Adipocyte (in vitro differentiated cells): Measurements from ENCODE around the gene VPS50.
A peak's percentile ranks its signal among the peaks of the same experiment; 100 is the strongest.
"Not testable (repeated sequence)": the region's sequence is repeated elsewhere in the genome, so short reads cannot be mapped to it uniquely, and the experiment has no call there.

Source experiments
- DNase-seq: peaks from one replicate; pipeline ENCODE4 v3.0.0-alpha.2; 2015; ENCODE audit warnings: low read depth
- H3K27me3 ChIP-seq: replicated peaks from 2 replicates; pipeline ENCODE4 v1.7.0; 2013; ENCODE audit warnings: mild to moderate bottlenecking, low read length, moderate library complexity; ENCODE audit not compliant: control insufficient read depth, insufficient read depth
- H3K36me3 ChIP-seq: 2 replicates; pipeline ENCODE4 v1.7.0; 2013; ENCODE audit warnings: low read length, mild to moderate bottlenecking, moderate library complexity; ENCODE audit not compliant: control insufficient read depth, insufficient read depth, severe bottlenecking
- H3K4me1 ChIP-seq: 2 replicates; pipeline ENCODE4 v1.7.0; 2013; ENCODE audit warnings: mild to moderate bottlenecking, low read length, moderate library complexity; ENCODE audit not compliant: control insufficient read depth, insufficient read depth
- H3K4me3 ChIP-seq: 2 replicates; pipeline ENCODE4 v1.7.0; 2013; ENCODE audit warnings: mild to moderate bottlenecking, low read length, moderate library complexity
- H3K9ac ChIP-seq: 2 replicates; pipeline ENCODE4 v1.7.0; 2013; ENCODE audit warnings: mild to moderate bottlenecking, low read length, moderate library complexity
- H3K9me3 ChIP-seq: 2 replicates; pipeline ENCODE4 v1.7.0; 2013; ENCODE audit warnings: mild to moderate bottlenecking, low read length, moderate library complexity; ENCODE audit not compliant: control insufficient read depth

The VPS50 gene

DNA sequence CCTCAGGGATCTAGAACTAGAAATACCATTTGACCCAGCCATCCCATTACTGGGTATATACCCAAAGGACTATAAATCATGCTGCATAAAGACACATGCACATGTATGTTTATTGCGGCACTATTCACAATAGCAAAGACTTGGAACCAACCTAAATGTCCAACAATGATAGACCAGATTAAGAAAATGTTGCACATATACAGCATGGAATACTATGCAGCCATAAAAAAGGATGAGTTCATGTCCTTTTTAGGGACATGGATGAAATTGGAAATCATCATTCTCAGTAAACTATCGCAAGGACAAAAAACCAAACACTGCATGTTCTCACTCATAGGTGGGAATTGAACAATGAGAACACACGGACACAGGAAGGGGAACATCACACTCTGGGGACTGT is 138.8 kb downstream of the VPS50 start:
- not testable (repeated sequence) for H3K4me3 ChIP-seq, H3K9ac ChIP-seq, H3K36me3 ChIP-seq, H3K27me3 ChIP-seq, DNase-seq, H3K4me1 ChIP-seq, H3K9me3 ChIP-seq

DNA sequence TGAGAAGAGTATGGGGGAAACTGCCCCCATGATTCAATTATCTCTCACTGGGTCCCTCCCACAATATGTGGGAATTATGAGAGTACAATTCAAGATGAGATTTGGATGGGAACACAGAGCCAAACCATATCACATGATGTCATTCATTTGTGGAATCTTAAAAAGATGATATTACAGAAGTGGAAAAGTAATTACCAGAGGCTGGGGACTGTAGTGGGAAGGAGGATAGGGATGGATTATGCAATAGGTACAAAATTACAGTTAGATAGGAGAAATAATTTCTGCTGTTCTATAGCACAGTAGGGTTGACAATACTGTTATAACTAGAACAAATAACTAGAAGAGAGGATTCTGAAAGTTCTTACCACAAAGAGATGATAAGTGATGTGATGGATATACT is 141.4 kb downstream of the VPS50 start:
- Histone ChIP-seq H3K27me3 (peaks cover 12% of the 10 kb centered on the region), H3K9ac (no peak overlapping the region), H3K36me3 (no peaks in the 10 kb centered on the region), H3K4me1 (no peaks in the 10 kb centered on the region), H3K9me3 (no peaks in the 10 kb centered on the region), H3K4me3 (no peak overlapping the region)
- no peak for DNase-seq

DNA sequence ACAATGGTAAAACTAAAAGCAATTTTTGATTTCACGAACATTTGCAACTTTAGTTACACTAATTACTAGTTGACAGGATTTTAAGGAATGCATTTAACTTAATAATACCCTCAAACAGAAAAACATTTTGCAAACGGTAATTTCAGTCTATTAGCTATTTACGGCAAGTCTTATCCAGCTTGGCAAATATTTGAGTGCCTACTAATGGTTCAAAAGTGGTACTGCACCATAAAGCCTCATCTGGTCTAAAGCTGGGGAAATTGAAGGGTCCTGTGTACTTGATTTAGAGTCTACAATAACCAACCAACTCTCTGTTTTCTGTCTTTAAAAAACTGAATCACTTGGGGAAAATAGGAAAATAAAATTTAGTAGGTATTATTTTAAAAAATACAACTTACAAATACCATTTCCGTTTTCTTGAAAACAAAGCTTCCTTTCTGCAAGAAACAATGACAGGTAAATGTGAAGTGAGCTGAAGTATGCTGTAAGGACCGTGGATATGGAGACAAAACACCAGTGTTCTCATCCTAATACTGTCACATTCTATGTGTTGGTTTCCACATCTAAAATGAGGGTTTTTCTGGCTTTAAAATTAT is 142.3 kb downstream of the VPS50 start:
- no peaks in the 10 kb centered on the region for H3K9me3 ChIP-seq
- H3K9ac ChIP-seq = no peak overlapping the region
- peak; percentile 76 for DNase-seq
- H3K27me3 ChIP-seq = peaks cover 12% of the 10 kb centered on the region
- peak overlapping the region; percentile 58 for H3K4me3 ChIP-seq
- no peaks in the 10 kb centered on the region for H3K4me1 ChIP-seq
- H3K36me3 ChIP-seq = no peaks in the 10 kb centered on the region

DNA sequence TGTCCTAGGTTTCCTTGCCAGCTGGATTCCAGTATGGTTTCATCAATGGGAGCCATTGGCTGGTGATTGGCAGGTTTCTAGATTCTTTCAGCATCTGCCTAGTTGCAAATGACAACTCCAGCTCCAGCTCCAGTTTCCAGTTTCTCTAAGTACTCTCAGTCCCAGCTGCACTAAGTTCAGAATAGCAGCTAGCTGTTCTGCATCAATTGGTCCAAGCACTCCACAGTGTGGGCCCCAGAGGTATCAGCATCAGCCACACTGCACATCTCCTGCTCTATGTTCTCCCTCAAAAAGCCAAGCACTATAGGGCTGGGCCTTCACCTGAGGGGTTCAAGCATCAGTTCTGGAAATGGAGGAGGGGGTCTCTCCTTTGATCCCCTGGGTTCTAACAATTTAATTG is 143.4 kb downstream of the VPS50 start:
- Histone ChIP-seq H3K4me1 (no peaks in the 10 kb centered on the region), H3K36me3 (no peaks in the 10 kb centered on the region), H3K9me3 (no peaks in the 10 kb centered on the region), H3K4me3 (no peak overlapping the region), H3K27me3 (peaks cover 12% of the 10 kb centered on the region), H3K9ac (no peak overlapping the region)
- DNase-seq = no peak

DNA sequence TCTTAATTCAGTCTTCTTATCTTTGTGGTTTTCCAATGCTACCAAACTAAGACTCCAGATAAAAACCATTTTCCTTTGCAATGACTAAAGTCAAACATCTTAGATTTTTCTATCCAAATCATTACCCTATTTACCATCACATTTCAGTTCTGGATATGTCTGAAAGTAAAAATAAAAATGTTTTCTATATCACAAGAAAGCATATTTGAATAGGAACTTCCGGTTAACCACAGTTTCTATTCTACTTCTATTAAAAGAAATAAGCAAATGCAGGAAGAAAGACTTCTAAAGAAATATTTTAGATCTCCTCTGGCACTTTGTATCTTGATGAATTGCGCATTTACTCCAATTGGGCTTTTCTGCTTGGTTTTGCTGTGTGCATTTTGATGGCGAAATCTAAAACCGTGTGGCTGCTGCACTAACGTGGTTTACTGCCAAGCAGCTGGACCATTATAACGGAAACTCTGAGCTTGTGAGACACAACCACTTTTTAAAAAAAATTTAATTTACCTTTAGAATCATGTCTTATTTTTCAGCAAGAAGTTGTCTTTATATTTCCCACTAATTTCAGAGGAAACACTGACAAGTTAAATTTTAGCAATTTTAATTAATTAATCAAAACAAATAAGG is 146.1 kb downstream of the VPS50 start:
- Histone ChIP-seq H3K9ac (no peak overlapping the region), H3K36me3 (no peaks in the 10 kb centered on the region), H3K27me3 (peaks cover 18% of the 10 kb centered on the region), H3K4me3 (no peak overlapping the region), H3K9me3 (no peaks in the 10 kb centered on the region), H3K4me1 (no peaks in the 10 kb centered on the region)
- DNase-seq = no peak

DNA sequence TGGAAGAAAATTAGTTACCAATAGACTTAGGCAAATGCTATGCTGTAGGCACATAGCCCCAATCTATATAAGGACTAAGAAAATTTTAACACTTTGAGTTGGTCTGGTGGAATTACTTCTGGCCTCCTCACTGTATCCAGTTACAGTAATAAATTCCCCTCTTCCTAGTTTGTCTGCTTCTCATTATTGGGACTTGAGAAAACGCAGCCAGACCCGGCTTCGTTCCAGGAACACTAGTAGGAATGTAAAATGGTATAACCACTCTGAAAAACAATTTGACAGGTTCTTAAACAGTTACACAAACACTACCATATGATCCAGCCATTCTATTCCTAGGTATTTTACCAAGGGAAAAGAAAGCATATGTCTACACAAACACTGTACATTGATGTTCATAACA is 150.2 kb downstream of the VPS50 start:
- H3K4me1 ChIP-seq = no peaks in the 10 kb centered on the region
- no peak overlapping the region for H3K9ac ChIP-seq
- H3K36me3 ChIP-seq = no peaks in the 10 kb centered on the region
- peak; percentile 11 for DNase-seq
- peaks cover 4% of the 10 kb centered on the region for H3K9me3 ChIP-seq
- peaks cover 29% of the 10 kb centered on the region for H3K27me3 ChIP-seq
- H3K4me3 ChIP-seq = no peak overlapping the region

DNA sequence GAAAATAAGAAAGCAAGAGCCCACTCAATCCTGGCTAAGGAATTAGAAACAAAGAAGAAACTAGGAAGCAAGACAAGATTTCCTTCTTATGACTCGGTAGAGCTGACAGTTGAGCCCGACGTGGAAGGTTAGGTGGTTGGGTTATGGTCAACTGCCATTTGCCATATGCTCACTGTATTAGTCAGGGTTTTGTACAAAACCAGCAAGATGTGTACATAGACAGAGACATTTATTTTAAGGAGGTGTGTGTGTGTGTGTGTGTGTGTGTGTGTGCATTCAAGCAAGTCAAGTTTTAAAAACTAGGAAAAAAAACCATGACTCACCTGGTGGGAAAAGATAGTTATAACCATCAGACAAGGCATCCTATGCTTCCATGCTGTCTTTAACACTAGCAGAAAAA is 158.5 kb downstream of the VPS50 start:
- Histone ChIP-seq H3K9me3 (no peaks in the 10 kb centered on the region), H3K4me3 (no peak overlapping the region)

DNA sequence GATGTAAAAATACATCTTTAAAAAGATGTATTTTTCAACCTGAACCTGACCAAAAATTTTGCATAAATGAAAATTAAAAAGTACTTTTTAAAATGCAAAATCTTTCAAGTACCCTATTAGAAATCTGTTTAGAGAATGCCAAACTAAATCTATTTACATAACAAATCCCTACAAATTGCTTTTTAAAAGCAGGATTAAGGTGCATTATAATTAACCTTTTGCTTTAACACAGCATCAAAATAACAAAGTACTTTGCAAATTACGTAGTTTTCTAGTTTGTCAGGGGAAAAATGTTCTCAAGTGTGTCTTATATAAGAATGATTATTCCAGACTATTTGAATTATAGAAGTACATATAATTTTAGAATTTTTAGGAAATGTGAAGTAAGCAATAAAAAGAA is 160.8 kb downstream of the VPS50 start:
- Histone ChIP-seq H3K9me3 (no peaks in the 10 kb centered on the region), H3K4me1 (no peaks in the 10 kb centered on the region), H3K27me3 (peaks cover 4% of the 10 kb centered on the region), H3K36me3 (no peaks in the 10 kb centered on the region), H3K9ac (no peak overlapping the region), H3K4me3 (no peak overlapping the region)
- DNase-seq = no peak

More for the DNA sequence above, 158.5 kb downstream of the VPS50 start:
- no peaks in the 10 kb centered on the region for H3K4me1 ChIP-seq
- H3K27me3 ChIP-seq = peaks cover 12% of the 10 kb centered on the region
- no peaks in the 10 kb centered on the region for H3K36me3 ChIP-seq
- DNase-seq = no peak
- H3K9ac ChIP-seq = no peak overlapping the region

DNA sequence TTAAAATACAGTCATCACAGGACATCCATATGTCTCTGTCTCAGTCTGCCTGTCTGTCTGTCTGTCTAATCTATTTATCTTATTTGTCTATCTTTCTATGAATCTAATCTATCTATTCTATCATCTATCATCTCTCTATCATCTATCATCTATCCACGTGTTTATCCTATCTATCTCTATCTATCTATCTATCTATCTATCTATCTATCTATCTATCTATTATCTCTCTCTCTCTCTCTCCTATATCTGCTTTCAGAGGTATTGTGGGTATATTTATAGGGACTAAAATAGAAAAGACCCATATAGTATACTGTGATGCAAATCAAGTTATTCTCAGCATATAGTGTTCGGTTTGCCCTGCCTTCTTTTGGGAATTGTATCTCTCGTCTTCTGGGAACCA is 167.5 kb downstream of the VPS50 start:
- H3K36me3 ChIP-seq = no peaks in the 10 kb centered on the region
- no peak overlapping the region for H3K4me3 ChIP-seq
- no peaks in the 10 kb centered on the region for H3K4me1 ChIP-seq
- peaks cover 23% of the 10 kb centered on the region for H3K27me3 ChIP-seq
- DNase-seq = no peak
- H3K9ac ChIP-seq = no peak overlapping the region
- H3K9me3 ChIP-seq = peaks cover 3% of the 10 kb centered on the region

DNA sequence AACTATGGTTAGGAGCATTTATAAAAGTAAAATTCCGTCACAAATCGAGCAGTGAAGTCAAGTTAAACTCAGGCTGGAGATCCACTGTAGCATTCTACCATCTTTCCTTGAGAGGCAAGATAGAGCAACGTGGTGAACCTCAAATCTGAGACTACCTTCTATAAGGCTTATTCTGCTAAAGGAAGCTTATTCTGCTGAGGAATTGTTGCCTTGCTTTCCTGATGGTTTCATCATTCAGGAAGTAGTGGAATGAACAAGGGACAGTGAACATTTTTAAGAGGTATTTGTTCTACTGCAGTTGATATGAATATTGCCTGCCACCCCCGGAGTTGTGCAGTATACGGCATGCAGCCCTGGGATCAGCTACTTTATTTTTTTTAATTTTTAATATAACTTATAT is 170.8 kb downstream of the VPS50 start:
- peaks cover 23% of the 10 kb centered on the region for H3K27me3 ChIP-seq
- no peak for DNase-seq

DNA sequence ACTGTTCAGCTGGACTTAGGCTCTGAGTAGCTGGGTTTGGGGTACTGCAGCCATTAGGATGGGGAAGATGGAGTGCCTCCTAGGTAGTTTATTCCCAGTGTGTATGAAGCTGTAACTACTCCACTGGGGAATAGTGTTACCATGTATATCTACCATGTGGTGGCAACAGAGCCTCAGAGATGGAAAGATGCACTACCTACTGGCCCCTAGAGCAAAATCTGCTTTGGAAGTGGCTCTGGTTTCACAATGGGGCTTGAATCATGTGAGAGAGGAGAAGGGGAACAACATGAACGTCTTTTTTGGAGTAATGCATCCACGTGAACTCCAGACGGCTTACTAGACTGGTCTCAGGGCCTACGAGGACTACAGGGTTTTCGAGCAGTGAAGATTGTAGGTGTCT is 175.1 kb downstream of the VPS50 start:
- Histone ChIP-seq H3K9ac (no peak overlapping the region), H3K9me3 (peaks cover 19% of the 10 kb centered on the region), H3K27me3 (peaks cover under 1% of the 10 kb centered on the region), H3K36me3 (no peaks in the 10 kb centered on the region), H3K4me3 (no peak overlapping the region), H3K4me1 (no peaks in the 10 kb centered on the region)
- no peak for DNase-seq

More for the DNA sequence above, 170.8 kb downstream of the VPS50 start:
- Histone ChIP-seq H3K36me3 (no peaks in the 10 kb centered on the region), H3K4me3 (no peak overlapping the region), H3K9me3 (peaks cover 19% of the 10 kb centered on the region), H3K4me1 (no peaks in the 10 kb centered on the region), H3K9ac (no peak overlapping the region)

DNA sequence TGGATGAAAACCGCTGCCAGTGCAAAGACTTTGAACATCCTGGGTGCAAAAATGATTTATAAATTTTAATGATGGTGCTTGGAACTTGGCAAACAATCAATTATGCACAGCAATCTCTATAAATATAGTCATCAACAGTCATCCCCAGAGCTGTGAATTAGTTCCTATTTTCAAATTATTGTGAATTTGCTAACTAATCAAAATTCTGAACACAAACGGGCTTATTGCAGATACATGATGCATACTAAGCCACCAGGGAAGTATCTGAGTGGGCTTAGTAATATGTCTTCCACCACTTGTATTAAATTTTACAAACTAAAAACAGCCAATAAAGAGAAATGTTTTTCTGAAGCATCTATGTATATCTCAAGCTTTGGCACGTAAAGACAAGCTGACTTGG is 177.2 kb downstream of the VPS50 start:
- DNase-seq = no peak
- Histone ChIP-seq H3K4me1 (no peaks in the 10 kb centered on the region), H3K9me3 (peaks cover 16% of the 10 kb centered on the region), H3K9ac (no peak overlapping the region), H3K4me3 (no peak overlapping the region), H3K36me3 (no peaks in the 10 kb centered on the region), H3K27me3 (no peaks in the 10 kb centered on the region)
